Left ventricle myocardium inferior (tissue), 1 donor: Measurements from ENCODE around the gene KIRREL3. TPM values are rescaled to one million over a fixed set of nuclear protein-coding genes. Genes with fewer than 3 reads are reported as not detected.
A peak's percentile ranks its signal among the peaks of the same experiment; 100 is the strongest.

Source experiments
- DNase-seq: peaks from one replicate; pipeline ENCODE4 v3.0.0-alpha.2; 2020
- H3K27ac ChIP-seq: fragments of 200-600 bp; replicated peaks from 2 replicates; pipeline ENCODE4 v1.8.0; 2021
- H3K27me3 ChIP-seq: fragments of 200-600 bp; 2 replicates; pipeline ENCODE4 v1.8.0; 2021; ENCODE audit warnings: low read depth
- H3K36me3 ChIP-seq: fragments of 200-600 bp; 2 replicates; pipeline ENCODE4 v1.8.0; 2021
- H3K4me1 ChIP-seq: fragments of 200-600 bp; 2 replicates; pipeline ENCODE4 v1.8.0; 2021
- H3K4me3 ChIP-seq: fragments of 200-600 bp; 2 replicates; pipeline ENCODE4 v1.8.0; 2021; ENCODE audit warnings: mild to moderate bottlenecking, moderate library complexity
- H3K9me3 ChIP-seq: fragments of 200-600 bp; replicated peaks from 2 replicates; pipeline ENCODE4 v1.8.0; 2021
- intact Hi-C: fragments of 100-400 bp; cut with micrococcal nuclease; formaldehyde crosslinking; loops from one replicate; pipeline ENCODE4 v1.11.0; 2022
- total RNA-seq: library from RNA; stranded (reverse); fragmentation: NEBNext Ultra II Directional; extraction: Animal tissue kit (Norgen Biotek cat#: 25700); gene quantifications from one replicate; pipeline ENCODE4 v1.2.1, GENCODE V29; 2021
- TF ChIP-seq, protein P1 (sequence below): fragments of 200-600 bp; IDR thresholded peaks from 2 replicates; pipeline ENCODE4 v1.8.0; 2021; ENCODE audit warnings: antibody characterized with exemption, mild to moderate bottlenecking, borderline replicate concordance
- donor health status: DM: no; HTN: yes; CAD: no; lungs with severe emphysema.

KIRREL3 gene
- total RNA-seq, 1 donor from 2014 or later = 0.74 TPM

DNA sequence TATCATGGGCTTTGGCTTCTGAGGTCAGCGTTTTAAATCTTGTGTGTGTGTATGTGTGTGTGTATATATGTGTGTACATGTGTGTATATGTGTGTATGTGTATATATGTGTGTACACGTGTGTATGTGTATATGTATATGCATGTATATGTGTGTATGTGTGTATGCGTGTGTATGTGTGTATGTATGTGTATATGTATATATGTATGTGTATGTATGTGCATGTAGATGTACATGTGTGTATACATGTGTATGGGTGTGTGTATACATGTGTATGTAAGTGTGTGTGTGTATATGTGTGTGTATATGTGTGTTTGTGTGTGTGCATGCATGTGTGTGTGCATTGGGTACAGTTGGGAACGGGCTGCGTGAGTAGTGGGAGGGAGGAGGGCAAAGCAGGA, 522.1 kb downstream of the KIRREL3 start:
- Histone ChIP-seq H3K27ac (no peak overlapping the region), H3K36me3 (no peaks in the 10 kb centered on the region), H3K9me3 (no peaks in the 10 kb centered on the region), H3K4me1 (peaks cover 20% of the 10 kb centered on the region), H3K4me3 (no peak overlapping the region), H3K27me3 (no peaks in the 10 kb centered on the region)
- DNase-seq = no peak
- intact Hi-C loops = no loop called here
- TF ChIP-seq, protein P1, sequence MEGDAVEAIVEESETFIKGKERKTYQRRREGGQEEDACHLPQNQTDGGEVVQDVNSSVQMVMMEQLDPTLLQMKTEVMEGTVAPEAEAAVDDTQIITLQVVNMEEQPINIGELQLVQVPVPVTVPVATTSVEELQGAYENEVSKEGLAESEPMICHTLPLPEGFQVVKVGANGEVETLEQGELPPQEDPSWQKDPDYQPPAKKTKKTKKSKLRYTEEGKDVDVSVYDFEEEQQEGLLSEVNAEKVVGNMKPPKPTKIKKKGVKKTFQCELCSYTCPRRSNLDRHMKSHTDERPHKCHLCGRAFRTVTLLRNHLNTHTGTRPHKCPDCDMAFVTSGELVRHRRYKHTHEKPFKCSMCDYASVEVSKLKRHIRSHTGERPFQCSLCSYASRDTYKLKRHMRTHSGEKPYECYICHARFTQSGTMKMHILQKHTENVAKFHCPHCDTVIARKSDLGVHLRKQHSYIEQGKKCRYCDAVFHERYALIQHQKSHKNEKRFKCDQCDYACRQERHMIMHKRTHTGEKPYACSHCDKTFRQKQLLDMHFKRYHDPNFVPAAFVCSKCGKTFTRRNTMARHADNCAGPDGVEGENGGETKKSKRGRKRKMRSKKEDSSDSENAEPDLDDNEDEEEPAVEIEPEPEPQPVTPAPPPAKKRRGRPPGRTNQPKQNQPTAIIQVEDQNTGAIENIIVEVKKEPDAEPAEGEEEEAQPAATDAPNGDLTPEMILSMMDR = no peak

DNA sequence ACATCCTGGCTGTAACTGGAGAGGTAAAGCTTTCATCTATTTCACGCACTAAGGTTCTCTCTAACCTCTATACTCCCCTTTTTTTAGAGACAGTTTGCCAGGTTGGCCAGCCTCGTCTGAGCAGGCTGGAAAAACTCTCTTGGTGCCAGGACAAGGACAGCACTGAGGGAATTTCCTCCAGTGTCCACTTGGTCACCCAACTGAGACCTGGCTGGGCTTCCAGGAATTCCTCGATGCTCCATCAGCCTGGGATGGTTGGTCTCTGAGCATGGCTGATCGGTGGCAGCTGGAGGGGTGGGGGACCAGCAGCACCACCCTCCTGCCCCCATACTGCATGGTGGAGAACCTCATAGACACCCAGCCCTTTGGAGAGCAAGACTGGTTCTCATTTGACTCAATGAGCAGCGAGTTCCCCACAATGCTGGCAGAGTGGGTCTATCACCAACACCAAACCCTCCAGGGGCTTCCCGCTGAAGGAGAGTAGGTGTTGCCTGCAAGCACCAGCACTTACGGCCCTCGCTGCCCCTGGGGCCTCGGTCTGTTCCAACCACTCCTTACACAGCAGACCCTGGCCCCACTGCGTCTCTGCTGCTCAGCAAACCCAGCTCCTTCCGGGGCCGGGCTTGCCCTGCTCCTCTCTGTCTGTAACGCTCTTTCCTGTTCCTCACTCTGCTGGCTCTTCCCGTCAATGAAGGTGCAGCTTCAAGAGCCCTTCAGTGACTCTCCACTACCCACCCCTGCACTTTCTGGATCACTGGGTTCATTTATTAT, 522.9 kb downstream of the KIRREL3 start:
- no peak overlapping the region for H3K27ac ChIP-seq
- H3K4me3 ChIP-seq = no peak overlapping the region
- no peaks in the 10 kb centered on the region for H3K9me3 ChIP-seq
- H3K27me3 ChIP-seq = no peaks in the 10 kb centered on the region
- peaks cover 20% of the 10 kb centered on the region for H3K4me1 ChIP-seq
- no peaks in the 10 kb centered on the region for H3K36me3 ChIP-seq
- DNase-seq = no peak
- TF ChIP-seq, protein P1 = no peak
- intact Hi-C loops = no loop called here

DNA sequence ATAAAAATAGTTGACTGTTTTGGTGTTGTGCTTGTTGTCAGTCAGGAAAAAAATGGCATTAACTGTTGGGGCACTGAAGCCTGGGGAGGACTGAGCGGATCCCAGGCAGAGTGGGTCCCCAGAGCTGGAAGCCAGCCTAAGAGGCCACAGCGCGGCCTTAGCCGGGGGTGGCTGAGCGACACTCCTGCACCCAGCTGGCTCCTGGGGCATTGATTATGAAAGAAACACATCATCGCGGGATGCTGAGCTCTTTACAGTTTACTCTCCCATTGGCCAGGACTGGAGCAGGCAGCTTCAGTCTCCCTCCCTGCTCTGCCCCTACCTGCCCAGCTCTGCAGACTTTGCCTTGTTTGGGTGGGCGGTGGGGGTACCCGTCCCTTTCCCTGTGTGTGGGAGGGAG, 523.6 kb downstream of the KIRREL3 start:
- no peaks in the 10 kb centered on the region for H3K27me3 ChIP-seq
- TF ChIP-seq, protein P1 = no peak
- intact Hi-C loops = no loop called here

DNA sequence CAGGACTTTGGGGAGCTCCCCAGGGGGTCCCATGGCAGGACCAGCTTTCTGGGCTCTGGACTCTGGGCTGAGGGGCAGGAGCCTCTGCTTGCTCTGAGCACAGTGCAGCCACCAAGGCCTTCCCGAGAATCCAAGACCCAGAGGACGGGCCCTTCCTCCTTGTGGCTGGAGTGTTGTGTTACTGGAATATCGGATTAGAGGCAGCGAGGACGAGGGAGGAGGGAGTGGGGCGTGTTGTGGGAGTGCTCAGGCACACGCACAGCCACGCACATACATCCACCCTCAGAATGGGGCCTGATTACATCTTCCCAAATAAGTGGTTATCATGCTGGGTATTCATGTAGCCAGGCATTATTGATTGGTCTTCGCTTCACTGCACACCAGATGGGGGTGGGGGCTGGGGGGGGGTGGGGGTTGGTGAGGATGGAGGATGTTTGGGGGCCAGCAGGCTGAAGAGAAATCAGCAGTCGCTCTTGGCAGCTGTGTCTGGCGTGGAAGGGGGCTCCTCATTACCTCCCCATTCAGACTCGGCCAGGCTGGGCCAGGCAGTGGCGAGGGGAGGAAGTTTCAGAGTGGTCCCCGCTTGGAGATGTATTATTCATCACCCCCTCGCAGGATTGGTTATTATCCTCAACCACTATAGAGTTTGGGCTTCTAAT, 524.2 kb downstream of the KIRREL3 start:
- H3K4me1 ChIP-seq = peaks cover 20% of the 10 kb centered on the region
- no peaks in the 10 kb centered on the region for H3K9me3 ChIP-seq
- no peaks in the 10 kb centered on the region for H3K27me3 ChIP-seq
- intact Hi-C loops = no loop called here
- TF ChIP-seq, protein P1 = no peak
- DNase-seq = no peak
- no peaks in the 10 kb centered on the region for H3K36me3 ChIP-seq
- no peak overlapping the region for H3K27ac ChIP-seq
- no peak overlapping the region for H3K4me3 ChIP-seq

More for the DNA sequence above, 523.6 kb downstream of the KIRREL3 start:
- Histone ChIP-seq H3K4me3 (no peak overlapping the region), H3K36me3 (no peaks in the 10 kb centered on the region), H3K27ac (no peak overlapping the region), H3K9me3 (no peaks in the 10 kb centered on the region), H3K4me1 (peaks cover 20% of the 10 kb centered on the region)
- DNase-seq = no peak

DNA sequence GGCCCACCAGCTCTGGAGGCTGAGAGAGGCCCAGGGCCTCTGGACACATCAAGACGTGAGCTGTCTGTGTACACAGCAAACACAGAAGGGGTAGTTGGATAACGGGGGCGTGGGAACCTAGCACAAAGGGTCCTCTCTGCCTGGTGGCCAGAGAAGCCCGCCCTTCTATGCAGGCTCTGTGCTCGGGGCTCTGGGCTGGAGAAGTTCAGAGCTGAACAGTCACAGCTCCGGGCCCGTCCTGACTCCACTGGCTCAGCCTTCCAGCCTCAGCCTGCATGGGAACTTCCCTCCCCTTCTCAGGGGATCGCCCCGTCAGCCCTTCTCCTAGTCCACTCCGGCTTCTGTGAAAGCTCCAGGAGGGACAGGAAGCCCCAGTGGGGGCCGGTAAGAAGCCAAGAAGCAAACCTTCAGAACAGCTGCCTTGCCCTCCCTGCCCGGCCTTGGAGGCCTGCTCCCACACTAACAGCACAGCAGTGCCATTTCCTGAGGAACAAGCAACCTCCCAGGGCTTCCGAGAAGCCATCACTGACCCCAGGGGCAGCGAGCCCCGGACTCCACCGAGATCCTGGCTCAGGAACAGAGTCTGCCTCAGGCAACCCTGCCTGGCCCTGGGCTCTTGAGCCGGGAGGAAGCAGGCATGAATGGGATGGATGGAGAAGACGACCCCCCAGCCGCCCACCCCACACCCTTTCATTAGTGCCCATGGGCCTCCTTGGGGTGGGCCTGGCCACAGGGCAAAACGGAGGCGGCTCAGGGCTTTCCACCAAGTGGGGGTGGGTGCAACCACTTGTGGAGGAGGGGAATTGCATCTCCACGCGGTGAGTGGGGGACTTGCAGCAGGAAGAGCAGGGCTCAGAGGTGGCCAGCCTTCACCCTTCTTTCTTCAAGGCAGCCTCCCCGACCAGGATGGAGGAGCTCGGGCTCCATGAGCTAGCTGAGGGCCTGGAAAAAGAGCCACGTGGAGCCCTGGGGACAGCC, 525.3 kb downstream of the KIRREL3 start:
- intact Hi-C loops = no loop called here
- TF ChIP-seq, protein P1 = no peak
- Histone ChIP-seq H3K9me3 (no peaks in the 10 kb centered on the region), H3K4me3 (no peak overlapping the region), H3K27ac (peak overlapping the region; percentile 56), H3K4me1 (peaks cover 16% of the 10 kb centered on the region), H3K36me3 (no peaks in the 10 kb centered on the region), H3K27me3 (no peaks in the 10 kb centered on the region)
- DNase-seq = no peak
